PFSK-1 (cell line): ENCODE data around the gene CDC42.

Source experiments
- POLR2AphosphoS5 ChIP-seq: IDR thresholded peaks from 2 replicates; pipeline ENCODE4 v1.6.1; 2012; ENCODE audit warnings: low read depth, mild to moderate bottlenecking, control low read depth, low read length, moderate library complexity
- SIN3A ChIP-seq: IDR thresholded peaks from 2 replicates; pipeline ENCODE4 v1.6.1; 2012; ENCODE audit warnings: mild to moderate bottlenecking, low read length, moderate library complexity, borderline replicate concordance; ENCODE audit not compliant: insufficient read depth
- TF ChIP-seq, protein P1 (sequence below), 2 experiments: IDR thresholded peaks; 2 replicates each; pipeline versions ENCODE4 v1.6.1 to v1.8.0; 2011 to 2012; ENCODE audit warnings: low read depth in 2 of 2, low read length in 2 of 2, control low read depth in 1 of 2, inconsistent platforms in 1 of 2, mild to moderate bottlenecking in 1 of 2, moderate library complexity in 1 of 2; ENCODE audit not compliant: insufficient read depth in 1 of 2

DNA sequence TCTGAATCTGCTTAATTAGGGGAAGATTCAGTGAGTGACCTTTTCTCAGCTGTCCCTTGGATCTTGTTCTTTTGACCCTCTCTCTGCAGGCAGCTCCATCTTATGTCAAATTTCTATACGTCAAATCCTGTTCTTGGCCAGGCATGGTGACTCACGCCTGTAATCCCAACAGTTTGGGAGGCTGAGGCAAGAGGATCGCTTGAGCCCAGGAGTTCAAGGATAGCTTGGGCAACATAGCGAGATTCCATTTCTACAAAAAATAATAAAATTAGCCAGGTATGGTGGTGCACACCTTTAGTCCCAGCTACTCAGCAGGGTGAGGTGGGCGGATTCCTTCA lies 12.3 kb upstream of the CDC42 start:
- TF ChIP-seq POLR2AphosphoS5 (no peak), SIN3A (no peak)
- TF ChIP-seq, protein P1, sequence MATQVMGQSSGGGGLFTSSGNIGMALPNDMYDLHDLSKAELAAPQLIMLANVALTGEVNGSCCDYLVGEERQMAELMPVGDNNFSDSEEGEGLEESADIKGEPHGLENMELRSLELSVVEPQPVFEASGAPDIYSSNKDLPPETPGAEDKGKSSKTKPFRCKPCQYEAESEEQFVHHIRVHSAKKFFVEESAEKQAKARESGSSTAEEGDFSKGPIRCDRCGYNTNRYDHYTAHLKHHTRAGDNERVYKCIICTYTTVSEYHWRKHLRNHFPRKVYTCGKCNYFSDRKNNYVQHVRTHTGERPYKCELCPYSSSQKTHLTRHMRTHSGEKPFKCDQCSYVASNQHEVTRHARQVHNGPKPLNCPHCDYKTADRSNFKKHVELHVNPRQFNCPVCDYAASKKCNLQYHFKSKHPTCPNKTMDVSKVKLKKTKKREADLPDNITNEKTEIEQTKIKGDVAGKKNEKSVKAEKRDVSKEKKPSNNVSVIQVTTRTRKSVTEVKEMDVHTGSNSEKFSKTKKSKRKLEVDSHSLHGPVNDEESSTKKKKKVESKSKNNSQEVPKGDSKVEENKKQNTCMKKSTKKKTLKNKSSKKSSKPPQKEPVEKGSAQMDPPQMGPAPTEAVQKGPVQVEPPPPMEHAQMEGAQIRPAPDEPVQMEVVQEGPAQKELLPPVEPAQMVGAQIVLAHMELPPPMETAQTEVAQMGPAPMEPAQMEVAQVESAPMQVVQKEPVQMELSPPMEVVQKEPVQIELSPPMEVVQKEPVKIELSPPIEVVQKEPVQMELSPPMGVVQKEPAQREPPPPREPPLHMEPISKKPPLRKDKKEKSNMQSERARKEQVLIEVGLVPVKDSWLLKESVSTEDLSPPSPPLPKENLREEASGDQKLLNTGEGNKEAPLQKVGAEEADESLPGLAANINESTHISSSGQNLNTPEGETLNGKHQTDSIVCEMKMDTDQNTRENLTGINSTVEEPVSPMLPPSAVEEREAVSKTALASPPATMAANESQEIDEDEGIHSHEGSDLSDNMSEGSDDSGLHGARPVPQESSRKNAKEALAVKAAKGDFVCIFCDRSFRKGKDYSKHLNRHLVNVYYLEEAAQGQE (IDR thresholded peaks at IDR 0.05; ENCODE audit: insufficient read depth in 1 of 2, low read depth in 2 of 2, low read length in 2 of 2) = no peak
